Adrenal gland (tissue), 19 donors: ENCODE results near the gene PYGB. TPM values are rescaled to one million over a fixed set of nuclear protein-coding genes. Genes with fewer than 3 reads are reported as not detected.
A peak's percentile ranks its signal among the peaks of the same experiment; 100 is the strongest.

Experiments
- DNase-seq, 7 donors: peaks; one replicate each; pipeline ENCODE4 v3.0.0-alpha.2; 2019 to 2020
- H3K27ac ChIP-seq, 5 donors: fragments of 200-600 bp; sonication (generic) in 4 of 5; 1 replicate in 3 of 5; 2 replicates in 2 of 5; pipeline versions ENCODE4 v1.5.1 to v1.8.0; 2016 to 2020; ENCODE audit warnings: mild to moderate bottlenecking in 1 of 5
- H3K27me3 ChIP-seq: fragments of 200-600 bp; 2 replicates; pipeline ENCODE4 v1.8.0; 2021
- H3K36me3 ChIP-seq, 2 donors: fragments of 200-600 bp; replicated peaks in 1 of 2; 1 replicate in 1 of 2; 2 replicates in 1 of 2; pipeline versions ENCODE4 v1.5.1 to v1.8.0; 2018 to 2022
- H3K4me1 ChIP-seq, 2 donors: fragments of 200-600 bp; replicated peaks in 1 of 2; 1 replicate in 1 of 2; 2 replicates in 1 of 2; pipeline versions ENCODE4 v1.5.1 to v1.8.0; 2018 to 2021
- H3K4me3 ChIP-seq, 4 donors: fragments of 200-600 bp; sonication (generic) in 3 of 4; one replicate each; pipeline ENCODE4 v1.5.1; 2016 to 2018
- H3K9me3 ChIP-seq, 3 donors: fragments of 200-600 bp; sonication (generic) in 1 of 3; replicated peaks in 1 of 3; 1 replicate in 2 of 3; 2 replicates in 1 of 3; pipeline versions ENCODE4 v1.5.1 to v1.8.0; 2016 to 2021
- CTCF ChIP-seq, 6 experiments: fragments of 450-650 bp in 4 of 6; fragments of 200-600 bp in 2 of 6; sonication (generic) in 1 of 6; IDR thresholded peaks; 1 replicate in 5 of 6; 2 replicates in 1 of 6; pipeline versions ENCODE4 v1.5.1 to v1.8.0; 2016 to 2021; ENCODE audit warnings: antibody characterized with exemption in 6 of 6, mild to moderate bottlenecking in 2 of 6, moderate library complexity in 1 of 6
- POLR2A ChIP-seq, 2 donors: fragments of 450-650 bp; IDR thresholded peaks; one replicate each; pipeline ENCODE4 v1.6.1; 2017; ENCODE audit warnings: antibody characterized with exemption in 2 of 2, mild to moderate bottlenecking in 2 of 2, moderate library complexity in 1 of 2
- WGBS, 4 donors: extraction: QIAGEN DNeasy Blood & Tissue Kit in 2 of 4; methylation state at CpG; one replicate each; pipeline versions ENCODE4 v1.1.5 to v1.1.7; 2013 to 2017; 5-methylcytosine and 5-hydroxymethylcytosine counted together
- intact Hi-C, 2 donors: fragments of 100-400 bp; cut with DNase I; formaldehyde crosslinking; loops; one replicate each; pipeline versions ENCODE4 v1.14.1 to v1.15.0; 2022 to 2023
- long read RNA-seq, 10 donors: library from polyadenylated mRNA in 3 of 10; unstranded in 2 of 10; stranded (forward) in 1 of 10; transcript quantifications; one replicate each; pipeline ENCODE4 v2.0.0 and lab custom pipeline, GENCODE V29; 2021 to 2026
- polyA plus RNA-seq, 3 donors: library from polyadenylated mRNA; stranded (reverse); fragments of 200-250 nt in 2 of 3; fragments of 350-450 nt in 1 of 3; fragmentation: Illumina TruSeq in 1 of 3; extraction: RNeasy Lipid Tissue Mini Kit (QIAGEN cat#74804) in 1 of 3; gene quantifications; one replicate each; pipeline ENCODE4 v1.2.3, GENCODE V29; 2013 to 2014
- total RNA-seq, 9 donors: library from RNA; depleted of rRNA in 4 of 9; stranded (reverse); fragments of >200 nt in 4 of 9; fragments of 120-200 nt in 1 of 9; fragmentation: NEBNext Ultra II Directional in 1 of 9; extraction: Animal tissue kit (Norgen Biotek cat#: 25700) in 1 of 9; gene quantifications; one replicate each; pipeline versions ENCODE4 v1.1.0 to v1.2.4, GENCODE V29; 2013 to 2023
- donor health status: healthy with polysubstance abuse.
- donor health status: Bipolar disorder and iron deficiency.
- donor health status: DM: yes; HTN: yes; CAD: no.
- donor health status: DM: no; HTN: no; CAD: no.
- donor health status: DM: no; HTN: no; CAD: no.
- donor health status: DM: yes; HTN: yes; CAD: no.

The PYGB gene
- total RNA-seq (100 to 1,000 TPM in 3 of 9 donors, 10 to 100 TPM in 6; 25.4 to 118 (median 80.9) TPM), polyA plus RNA-seq (10 to 100 TPM; 15.7 to 80.0 (median 35.9) TPM)
- long read RNA-seq, donor 1, full-length matches to known transcripts, result 4 of 17 reads
- long read RNA-seq, donor 1, partial matches to known transcripts, result 0 of 17 reads
- long read RNA-seq, donor 1, other reads (novel, unspliced or antisense), result 13 of 17 reads
- long read RNA-seq, donor 2, full-length matches to known transcripts, result 3 of 10 reads
- long read RNA-seq, donor 2, partial matches to known transcripts, result 0 of 10 reads
- long read RNA-seq, donor 2, other reads (novel, unspliced or antisense), result 7 of 10 reads
- long read RNA-seq, donor 3, full-length matches to known transcripts, result 5 of 23 reads
- long read RNA-seq, donor 3, partial matches to known transcripts, result 6 of 23 reads
- long read RNA-seq, donor 3, other reads (novel, unspliced or antisense), result 12 of 23 reads
- long read RNA-seq, donor 4, full-length matches to known transcripts, result 23 of 38 reads
- long read RNA-seq, donor 4, partial matches to known transcripts, result 14 of 38 reads
- long read RNA-seq, donor 4, other reads (novel, unspliced or antisense), result 1 of 38 reads
- long read RNA-seq, donor 5, full-length matches to known transcripts, result 244 of 280 reads
- long read RNA-seq, donor 5, partial matches to known transcripts, result 16 of 280 reads
- long read RNA-seq, donor 5, other reads (novel, unspliced or antisense), result 20 of 280 reads
- long read RNA-seq, donor 6, full-length matches to known transcripts, result 22 of 39 reads
- long read RNA-seq, donor 6, partial matches to known transcripts, result 3 of 39 reads
- long read RNA-seq, donor 6, other reads (novel, unspliced or antisense), result 14 of 39 reads
- long read RNA-seq, donor 7, full-length matches to known transcripts, result 1 of 1 reads
- long read RNA-seq, donor 7, partial matches to known transcripts, result 0 of 1 reads
- long read RNA-seq, donor 7, other reads (novel, unspliced or antisense), result 0 of 1 reads
- long read RNA-seq, donor 8, full-length matches to known transcripts, result 4 of 25 reads
- long read RNA-seq, donor 8, partial matches to known transcripts, result 5 of 25 reads
- long read RNA-seq, donor 8, other reads (novel, unspliced or antisense), result 16 of 25 reads
- long read RNA-seq, donor 9, full-length matches to known transcripts, result 2 of 18 reads
- long read RNA-seq, donor 9, partial matches to known transcripts, result 5 of 18 reads
- long read RNA-seq, donor 9, other reads (novel, unspliced or antisense), result 11 of 18 reads
- long read RNA-seq, donor 10, full-length matches to known transcripts, result 1 of 1 reads
- long read RNA-seq, donor 10, partial matches to known transcripts, result 0 of 1 reads
- long read RNA-seq, donor 10, other reads (novel, unspliced or antisense), result 0 of 1 reads

DNA sequence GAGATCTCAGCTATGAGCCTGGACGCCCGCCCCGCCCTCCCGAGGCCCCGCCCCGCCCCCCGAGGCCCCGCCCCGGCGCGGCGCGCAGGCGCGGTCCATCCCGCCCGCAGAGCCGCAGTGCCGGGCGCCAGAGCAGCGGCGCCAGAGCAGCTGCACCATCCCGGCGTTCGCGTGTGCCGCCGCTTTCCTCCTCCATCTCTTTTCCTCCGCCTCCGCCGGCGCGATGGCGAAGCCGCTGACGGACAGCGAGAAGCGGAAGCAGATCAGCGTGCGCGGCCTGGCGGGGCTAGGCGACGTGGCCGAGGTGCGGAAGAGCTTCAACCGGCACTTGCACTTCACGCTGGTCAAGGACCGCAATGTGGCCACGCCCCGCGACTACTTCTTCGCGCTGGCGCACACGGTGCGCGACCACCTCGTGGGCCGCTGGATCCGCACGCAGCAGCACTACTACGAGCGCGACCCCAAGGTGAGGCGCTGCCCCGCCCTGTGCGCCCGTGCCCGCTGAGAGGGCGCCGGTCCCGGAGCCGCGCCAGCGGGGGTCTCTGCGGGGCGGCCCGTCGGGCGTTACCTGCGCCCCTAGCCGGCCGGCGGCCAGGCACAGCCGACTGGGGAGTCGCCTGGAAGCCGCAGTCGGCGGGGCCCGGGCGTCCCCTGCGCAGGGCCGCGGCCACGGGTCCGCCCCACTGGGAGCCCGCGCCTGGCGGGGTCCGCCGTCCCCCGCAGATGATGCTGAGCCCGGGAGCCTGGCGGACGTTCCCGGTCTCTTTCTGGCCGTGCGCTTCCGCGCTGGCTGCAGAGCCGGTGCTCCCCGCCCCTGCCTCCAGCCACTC, at the start of gene PYGB:
PYGB (plus strand) TSS at position 130 of the 830 bp plus-strand sequence; CDS start at position 224, 94 bp downstream.
- H3K4me1 ChIP-seq, result peaks cover 21 to 29% of the 10 kb centered on the region in 2 donors
- peak within 1 kb of the TSS in 4 of 5 donors; percentile 72 to 94 (median 84) for H3K27ac ChIP-seq
- H3K36me3 ChIP-seq, result no peaks in the 10 kb centered on the region
- intact Hi-C loops, result no loop called here
- no peaks in the 10 kb centered on the region for H3K9me3 ChIP-seq
- TF ChIP-seq CTCF (IDR thresholded peaks at IDR 0.05) (peak in 1 of 6 experiments; percentile 4), POLR2A (IDR thresholded peaks at IDR 0.05) (peak; percentile 88 to 90)
- WGBS, 4 donors, result 0% methylated on average over 17 to 108 of the region's 113 CpGs
- H3K4me3 ChIP-seq, result peak within 1 kb of the TSS; percentile 51 to 95 (median 76)
- peak; percentile 70 to 81 (median 76) for DNase-seq
- no peaks in the 10 kb centered on the region for H3K27me3 ChIP-seq

DNA sequence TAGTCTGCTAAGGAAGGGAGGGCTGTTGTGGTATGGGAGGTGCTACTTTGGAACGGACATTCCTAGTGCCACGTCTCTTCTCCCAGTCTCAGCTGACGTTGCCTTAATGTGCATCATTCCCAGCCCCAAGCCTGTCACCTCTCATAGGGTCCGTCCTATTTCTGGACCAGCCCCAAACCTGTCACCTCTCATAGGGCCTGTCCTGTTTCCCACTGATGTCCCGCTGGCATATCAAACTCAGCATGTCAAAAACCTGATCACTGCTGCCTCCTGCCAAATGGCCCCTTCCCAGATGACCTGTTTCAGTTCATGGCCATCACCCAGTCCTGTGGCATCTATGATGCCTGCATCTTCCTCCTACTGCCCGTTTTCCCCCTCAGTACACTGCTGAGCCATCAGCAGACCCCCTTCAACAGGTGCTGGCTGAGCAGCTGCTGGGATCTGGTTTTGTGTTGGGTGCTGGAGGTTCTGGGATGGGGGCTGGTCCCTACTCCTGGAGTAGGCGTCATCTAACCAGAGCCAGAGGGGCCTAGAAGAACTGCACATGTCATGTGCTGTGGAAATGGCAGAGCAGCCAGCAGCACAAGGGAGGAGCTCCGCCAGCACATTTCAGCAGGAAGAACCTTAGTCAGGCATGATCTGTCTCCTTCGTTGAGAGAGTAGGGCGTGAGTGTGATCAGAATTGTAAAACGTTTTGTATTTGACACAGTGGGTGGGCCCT, 49.1 kb upstream of the PYGB start:
- intact Hi-C loops, result no loop called here
- peaks cover 18 to 49% of the 10 kb centered on the region in 2 donors for H3K4me1 ChIP-seq

GRCh38 chr20:25199473-25200260, 48.2 kb upstream of the PYGB start:
- no peak for DNase-seq
- no peaks in the 10 kb centered on the region for H3K9me3 ChIP-seq
- intact Hi-C loops, result no loop called here
- H3K27ac ChIP-seq, result peak overlapping the region in 2 of 5 donors; percentile 23 to 46
- 72 to 84% (median 79%) methylated on average over 5 of the region's 5 CpGs for WGBS, 4 donors
- H3K4me3 ChIP-seq, result no peak overlapping the region
- no peaks in the 10 kb centered on the region for H3K36me3 ChIP-seq
- H3K4me1 ChIP-seq, result peaks cover 20 to 50% of the 10 kb centered on the region in 2 donors
- H3K27me3 ChIP-seq, result no peaks in the 10 kb centered on the region
- TF ChIP-seq CTCF (IDR thresholded peaks at IDR 0.05) (no peak), POLR2A (IDR thresholded peaks at IDR 0.05) (no peak)

More for the DNA sequence above, 49.1 kb upstream of the PYGB start:
- WGBS, 4 donors, result 64 to 76% (median 73%) methylated on average over 10 to 11 of the region's 11 CpGs
- Histone ChIP-seq H3K27ac (peak overlapping the region in 2 of 5 donors; percentile 23 to 46), H3K36me3 (no peaks in the 10 kb centered on the region), H3K27me3 (no peaks in the 10 kb centered on the region), H3K9me3 (no peaks in the 10 kb centered on the region), H3K4me3 (no peak overlapping the region)
- TF ChIP-seq POLR2A (IDR thresholded peaks at IDR 0.05), result no peak
- peak in 1 of 7 donors; percentile 51 for DNase-seq
